Epithelial cell of esophagus (primary cell): ENCODE results near the gene DHRS7C.

ENCODE experiments used
- DNase-seq: peaks from one replicate; pipeline ENCODE4 v3.0.0; 2010; ENCODE audit warnings: low read depth
- H3K4me3 ChIP-seq: 2 replicates; pipeline ENCODE4 v1.5.1; 2011; ENCODE audit warnings: mild to moderate bottlenecking, low read length, control low read depth
- TF ChIP-seq, protein P1 (sequence below): IDR thresholded peaks from 2 replicates; pipeline ENCODE4 v1.5.1; 2011; ENCODE audit warnings: low read depth, mild to moderate bottlenecking, low read length, control low read depth, inconsistent platforms; ENCODE audit not compliant: insufficient read depth; ENCODE audit errors: missing control alignments

DHRS7C gene

DNA sequence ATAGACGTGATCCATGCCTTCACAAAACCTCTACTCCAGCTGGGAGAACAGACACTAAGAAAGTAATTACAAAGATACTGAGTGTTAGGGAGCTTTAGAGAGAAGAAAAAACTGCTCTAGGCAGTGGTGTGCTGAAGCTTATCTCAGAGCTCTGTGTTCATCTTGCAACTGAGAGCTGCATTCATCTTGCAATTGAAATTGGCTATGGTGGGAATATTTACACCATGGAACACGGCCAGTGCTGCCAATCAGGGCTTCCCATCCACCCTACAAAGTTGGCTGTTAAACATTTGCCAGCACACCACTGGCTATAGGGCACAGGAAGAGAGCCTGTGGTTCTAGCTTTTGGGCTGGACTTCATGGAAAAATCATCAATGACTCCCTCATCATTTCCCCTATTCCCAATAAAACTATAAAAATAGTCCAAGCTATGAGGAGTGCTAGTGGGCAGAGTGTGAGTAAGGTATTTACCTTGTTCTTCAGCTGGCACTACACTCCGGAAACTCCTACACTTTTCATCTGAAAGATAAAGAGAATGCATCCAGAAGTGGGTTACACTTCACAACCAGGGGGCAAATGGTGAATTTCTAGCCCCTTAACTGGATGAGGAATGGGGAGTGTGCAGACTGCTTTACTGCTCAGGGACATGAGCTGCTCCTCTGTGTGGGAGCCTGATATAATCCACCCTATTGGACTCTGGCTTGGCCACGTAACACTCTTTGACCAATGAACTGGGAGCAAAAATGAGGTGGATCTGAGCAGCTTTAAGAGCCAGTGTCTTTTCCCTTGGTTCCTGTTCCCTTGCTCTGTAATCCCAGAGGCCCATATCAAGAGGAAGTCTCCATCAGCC lies 18.9 kb upstream of the DHRS7C start:
- TF ChIP-seq, protein P1, sequence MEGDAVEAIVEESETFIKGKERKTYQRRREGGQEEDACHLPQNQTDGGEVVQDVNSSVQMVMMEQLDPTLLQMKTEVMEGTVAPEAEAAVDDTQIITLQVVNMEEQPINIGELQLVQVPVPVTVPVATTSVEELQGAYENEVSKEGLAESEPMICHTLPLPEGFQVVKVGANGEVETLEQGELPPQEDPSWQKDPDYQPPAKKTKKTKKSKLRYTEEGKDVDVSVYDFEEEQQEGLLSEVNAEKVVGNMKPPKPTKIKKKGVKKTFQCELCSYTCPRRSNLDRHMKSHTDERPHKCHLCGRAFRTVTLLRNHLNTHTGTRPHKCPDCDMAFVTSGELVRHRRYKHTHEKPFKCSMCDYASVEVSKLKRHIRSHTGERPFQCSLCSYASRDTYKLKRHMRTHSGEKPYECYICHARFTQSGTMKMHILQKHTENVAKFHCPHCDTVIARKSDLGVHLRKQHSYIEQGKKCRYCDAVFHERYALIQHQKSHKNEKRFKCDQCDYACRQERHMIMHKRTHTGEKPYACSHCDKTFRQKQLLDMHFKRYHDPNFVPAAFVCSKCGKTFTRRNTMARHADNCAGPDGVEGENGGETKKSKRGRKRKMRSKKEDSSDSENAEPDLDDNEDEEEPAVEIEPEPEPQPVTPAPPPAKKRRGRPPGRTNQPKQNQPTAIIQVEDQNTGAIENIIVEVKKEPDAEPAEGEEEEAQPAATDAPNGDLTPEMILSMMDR: no peak
- no peak overlapping the region for H3K4me3 ChIP-seq
- DNase-seq: no peak

DNA sequence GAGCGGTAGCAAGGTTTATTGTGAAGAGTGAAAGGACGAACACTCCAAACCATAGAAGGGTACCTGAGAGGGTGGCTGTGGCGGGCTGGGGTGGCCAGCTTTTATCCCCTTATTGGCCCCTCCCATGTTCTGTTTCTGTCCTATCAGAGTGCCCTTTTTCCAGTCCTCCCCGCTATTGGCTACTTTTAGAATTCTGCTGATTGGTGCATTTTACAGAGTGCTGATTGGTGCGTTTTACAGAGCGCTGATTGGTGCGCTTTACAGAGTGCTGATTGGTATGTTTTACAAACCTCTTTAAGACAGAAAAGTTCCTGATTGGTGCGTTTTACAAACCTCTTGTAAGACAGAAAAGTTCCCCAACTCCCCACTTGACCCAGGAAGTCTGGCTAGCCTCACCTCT lies 18.0 kb upstream of the DHRS7C start:
- TF ChIP-seq, protein P1: no peak
- DNase-seq: no peak
- no peak overlapping the region for H3K4me3 ChIP-seq

DNA sequence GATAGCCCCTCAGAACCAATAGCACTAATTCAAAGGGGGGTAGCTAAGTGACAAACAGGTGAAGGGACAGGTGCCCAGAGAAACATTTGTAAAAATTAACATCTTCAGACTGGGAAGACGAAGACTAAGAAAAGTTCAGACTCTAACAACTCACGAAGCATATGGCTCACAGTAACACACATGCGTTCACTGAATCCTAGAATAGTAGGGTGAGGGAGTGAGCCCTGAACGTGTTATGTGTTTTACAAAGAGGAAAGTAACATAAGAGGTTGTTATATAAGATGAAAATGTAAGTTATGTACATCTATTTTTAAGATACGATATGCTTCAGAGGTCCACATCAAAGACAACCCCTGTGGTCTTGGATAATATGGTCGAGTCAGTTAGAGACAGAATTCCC lies 15.3 kb upstream of the DHRS7C start:
- H3K4me3 ChIP-seq: no peak overlapping the region
- TF ChIP-seq, protein P1: no peak
- DNase-seq: no peak

DNA sequence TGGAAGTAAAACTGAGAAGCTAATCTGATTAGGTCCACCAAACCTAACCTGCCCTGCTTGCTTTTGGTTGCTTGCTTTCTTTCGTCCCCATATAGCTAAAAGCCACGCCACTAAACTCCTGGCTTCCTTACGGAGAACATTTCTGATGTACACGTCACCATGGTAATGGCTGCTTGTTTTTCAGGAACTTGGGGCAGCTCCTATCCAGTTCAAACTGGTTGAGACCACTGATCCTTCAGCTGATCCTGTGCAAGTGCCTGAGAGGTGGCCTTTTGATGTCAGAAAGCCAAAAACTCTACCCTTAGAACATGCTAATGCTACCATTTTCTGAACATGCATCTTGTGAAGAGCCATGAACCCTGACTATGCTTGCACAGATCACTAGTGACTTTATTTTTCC lies 14.4 kb upstream of the DHRS7C start:
- no peak for DNase-seq
- TF ChIP-seq, protein P1: no peak
- no peak overlapping the region for H3K4me3 ChIP-seq

- DNase-seq: no peak
- no peak overlapping the region for H3K4me3 ChIP-seq
- TF ChIP-seq, protein P1: no peak
Measured at GRCh38 chr17:9802697-9803096, 11.3 kb upstream of the DHRS7C start.

- no peak overlapping the region for H3K4me3 ChIP-seq
- peak; percentile 35 for DNase-seq
- TF ChIP-seq, protein P1: no peak
Measured at GRCh38 chr17:9802294-9802693, 10.9 kb upstream of the DHRS7C start.

- no peak for DNase-seq
- TF ChIP-seq, protein P1: no peak
- H3K4me3 ChIP-seq: no peak overlapping the region
Measured at GRCh38 chr17:9801505-9801904, 10.1 kb upstream of the DHRS7C start.
